HEK293 (cell line): Measurements from ENCODE around the gene TBC1D30.

Source experiments
- CTCF ChIA-PET: fragments of 350-600 bp; formaldehyde crosslinking; extraction: SDS; loops from one replicate; lab custom pipeline; 2021; ENCODE audit warnings: antibody characterized with exemption; lab: Yijun Ruan, JAX
- POLR2A ChIA-PET: fragments of 300-600 bp; formaldehyde crosslinking; extraction: SDS; loops from one replicate; lab custom pipeline; 2020; ENCODE audit warnings: antibody characterized with exemption, inconsistent platforms; lab: Yijun Ruan, JAX
- H3K27ac ChIP-seq: fragments of 200-500 bp; sonication (Bioruptor generic); 2 replicates; pipeline ENCODE4 v1.5.1; 2014; ENCODE audit warnings: low read depth, low read length, control low read depth, inconsistent platforms; ENCODE audit errors: extremely low read depth
- H3K36me3 ChIP-seq, 2 experiments: fragments of 200-500 bp in 1 of 2; sonication (Bioruptor generic) in 1 of 2; 1 replicate in 1 of 2; 2 replicates in 1 of 2; pipeline ENCODE4 v1.5.1; 2014 to 2017; ENCODE audit warnings: inconsistent platforms in 2 of 2, low read length in 2 of 2; ENCODE audit not compliant: control insufficient read depth in 2 of 2, insufficient read depth in 1 of 2
- H3K4me1 ChIP-seq: fragments of 200-500 bp; sonication (Bioruptor generic); 2 replicates; pipeline ENCODE4 v1.5.1; 2014; ENCODE audit warnings: mild to moderate bottlenecking, low read length, inconsistent platforms; ENCODE audit not compliant: control insufficient read depth, insufficient read depth
- H3K4me3 ChIP-seq: 2 replicates; pipeline ENCODE4 v1.5.1; 2011; ENCODE audit warnings: low read depth, mild to moderate bottlenecking, control low read depth, low read length, moderate library complexity
- H3K9me3 ChIP-seq: fragments of 200-500 bp; sonication (Bioruptor generic); 2 replicates; pipeline ENCODE4 v1.5.1; 2014; ENCODE audit warnings: low read depth, low read length, inconsistent platforms; ENCODE audit not compliant: control insufficient read depth, insufficient read depth
- BCL11B ChIP-seq: fragments of 450-650 bp; formaldehyde crosslinking; IDR thresholded peaks from 2 replicates; pipeline ENCODE4 v1.5.1; 2016; ENCODE audit warnings: low read depth, missing biosample characterization, missing genetic modification characterization
- BCL6B ChIP-seq: fragments of 450-650 bp; formaldehyde crosslinking; IDR thresholded peaks from 2 replicates; pipeline ENCODE4 v1.5.1; 2017; ENCODE audit warnings: missing biosample characterization, missing genetic modification characterization
- GFI1B ChIP-seq: fragments of 450-650 bp; formaldehyde crosslinking; IDR thresholded peaks from 2 replicates; pipeline ENCODE4 v1.5.1; 2016; ENCODE audit warnings: missing biosample characterization, missing genetic modification characterization
- PRDM1 ChIP-seq: fragments of 450-650 bp; formaldehyde crosslinking; IDR thresholded peaks from 2 replicates; pipeline ENCODE4; 2016; ENCODE audit warnings: missing biosample characterization, missing genetic modification characterization
- PRDM4 ChIP-seq: fragments of 450-650 bp; formaldehyde crosslinking; IDR thresholded peaks from 2 replicates; pipeline ENCODE4 v1.5.1; 2017; ENCODE audit warnings: missing biosample characterization, missing genetic modification characterization
- REPIN1 ChIP-seq: fragments of 450-650 bp; formaldehyde crosslinking; IDR thresholded peaks from 2 replicates; pipeline ENCODE4 v1.5.1; 2017; ENCODE audit warnings: missing biosample characterization, missing genetic modification characterization, low read depth
- ZBTB21 ChIP-seq: fragments of 450-650 bp; formaldehyde crosslinking; IDR thresholded peaks from 2 replicates; pipeline ENCODE4 v1.5.1; 2017; ENCODE audit warnings: missing biosample characterization, missing genetic modification characterization
- ZNF112 ChIP-seq: fragments of 450-650 bp; formaldehyde crosslinking; IDR thresholded peaks from 2 replicates; pipeline ENCODE4 v1.5.0; 2017; ENCODE audit warnings: missing biosample characterization, missing genetic modification characterization
- ZNF121 ChIP-seq: fragments of 450-650 bp; formaldehyde crosslinking; IDR thresholded peaks from 2 replicates; pipeline ENCODE4 v1.5.1; 2016; ENCODE audit warnings: missing biosample characterization, missing genetic modification characterization
- ZNF19 ChIP-seq: fragments of 450-650 bp; formaldehyde crosslinking; IDR thresholded peaks from 2 replicates; pipeline ENCODE4; 2016; ENCODE audit warnings: missing biosample characterization, missing genetic modification characterization, low read depth
- ZNF221 ChIP-seq: fragments of 450-650 bp; formaldehyde crosslinking; IDR thresholded peaks from 2 replicates; pipeline ENCODE4 v1.5.1; 2017; ENCODE audit warnings: missing biosample characterization, missing genetic modification characterization, borderline replicate concordance
- ZNF26 ChIP-seq: fragments of 450-650 bp; formaldehyde crosslinking; IDR thresholded peaks from 2 replicates; pipeline ENCODE4 v1.5.1; 2016; ENCODE audit warnings: missing biosample characterization, missing genetic modification characterization
- ZNF280C ChIP-seq: fragments of 450-650 bp; formaldehyde crosslinking; IDR thresholded peaks from 2 replicates; pipeline ENCODE4 v1.5.1; 2016; ENCODE audit warnings: missing biosample characterization, missing genetic modification characterization
- ZNF292 ChIP-seq: fragments of 450-650 bp; formaldehyde crosslinking; IDR thresholded peaks from 2 replicates; pipeline ENCODE4 v1.5.1; 2016; ENCODE audit warnings: low read depth, missing biosample characterization, missing genetic modification characterization, borderline replicate concordance
- ZNF350 ChIP-seq: fragments of 450-650 bp; formaldehyde crosslinking; IDR thresholded peaks from 2 replicates; pipeline ENCODE4 v1.5.0; 2017; ENCODE audit warnings: missing biosample characterization, mild to moderate bottlenecking, missing genetic modification characterization
- ZNF366 ChIP-seq: fragments of 450-650 bp; formaldehyde crosslinking; conservative IDR thresholded peaks from 2 replicates; pipeline ENCODE4 v1.5.1; 2016; ENCODE audit warnings: missing biosample characterization, missing genetic modification characterization
- ZNF404 ChIP-seq: fragments of 450-650 bp; formaldehyde crosslinking; IDR thresholded peaks from 2 replicates; pipeline ENCODE4 v1.5.1; 2017; ENCODE audit warnings: missing biosample characterization, missing genetic modification characterization
- ZNF423 ChIP-seq: fragments of 450-650 bp; formaldehyde crosslinking; IDR thresholded peaks from 2 replicates; pipeline ENCODE4 v1.5.1; 2016; ENCODE audit warnings: missing biosample characterization, missing genetic modification characterization
- ZNF473 ChIP-seq: fragments of 450-650 bp; formaldehyde crosslinking; IDR thresholded peaks from 2 replicates; pipeline ENCODE4 v1.5.1; 2017; ENCODE audit warnings: missing biosample characterization, missing genetic modification characterization
- ZNF548 ChIP-seq: fragments of 450-650 bp; formaldehyde crosslinking; IDR thresholded peaks from 2 replicates; pipeline ENCODE4 v1.5.1; 2016; ENCODE audit warnings: missing biosample characterization, missing genetic modification characterization
- ZNF558 ChIP-seq: fragments of 450-650 bp; formaldehyde crosslinking; IDR thresholded peaks from 2 replicates; pipeline ENCODE4 v1.5.1; 2016; ENCODE audit warnings: missing biosample characterization, missing genetic modification characterization
- ZNF621 ChIP-seq: fragments of 450-650 bp; formaldehyde crosslinking; IDR thresholded peaks from 2 replicates; pipeline ENCODE4 v1.5.1; 2017; ENCODE audit warnings: missing biosample characterization, missing genetic modification characterization
- ZNF658 ChIP-seq: fragments of 450-650 bp; formaldehyde crosslinking; IDR thresholded peaks from 2 replicates; pipeline ENCODE4; 2016; ENCODE audit warnings: missing biosample characterization, missing genetic modification characterization
- ZNF704 ChIP-seq: fragments of 450-650 bp; formaldehyde crosslinking; IDR thresholded peaks from 2 replicates; pipeline ENCODE4 v1.5.1; 2016; ENCODE audit warnings: missing biosample characterization, missing genetic modification characterization
- ZNF785 ChIP-seq: fragments of 450-650 bp; formaldehyde crosslinking; IDR thresholded peaks from 2 replicates; pipeline ENCODE4 v1.5.1; 2016; ENCODE audit warnings: missing biosample characterization, missing genetic modification characterization
- ZNF843 ChIP-seq: fragments of 450-650 bp; formaldehyde crosslinking; IDR thresholded peaks from 2 replicates; pipeline ENCODE4 v1.5.1; 2016; ENCODE audit warnings: missing biosample characterization, missing genetic modification characterization
- ZSCAN30 ChIP-seq: fragments of 450-650 bp; IDR thresholded peaks from 2 replicates; pipeline ENCODE4 v1.5.1; 2018; ENCODE audit warnings: missing biosample characterization, mild to moderate bottlenecking, missing genetic modification characterization, moderate library complexity

Gene TBC1D30

DNA sequence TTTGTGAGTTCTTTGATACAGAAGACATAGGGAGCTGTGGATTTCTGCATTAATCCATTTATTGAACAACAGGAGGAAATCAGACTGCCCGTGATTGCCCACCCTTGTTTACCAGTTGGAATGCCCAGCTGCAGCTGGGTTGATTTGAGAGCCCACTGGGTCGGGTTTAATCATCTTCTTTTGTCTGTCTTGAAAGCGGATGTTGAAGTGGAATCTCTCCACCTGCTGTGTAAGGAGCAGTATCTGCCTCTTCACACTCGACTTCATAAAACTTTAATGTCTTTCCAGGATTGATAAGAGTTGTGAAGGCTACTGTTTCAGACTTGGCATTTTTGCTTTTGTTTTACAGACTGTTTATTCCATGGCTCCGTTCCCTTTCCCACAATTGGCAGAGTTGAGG is 39.9 kb downstream of the TBC1D30 start:
- no peaks in the 10 kb centered on the region for H3K4me1 ChIP-seq
- no peak overlapping the region for H3K27ac ChIP-seq
- H3K4me3 ChIP-seq, result no peak overlapping the region
- ChIA-PET CTCF (interaction anchor here (0.6 to 3.6 kb wide), 3 partner anchors 27 to 62 kb away, joined by 3 to 8 read pairs (median 8); no protein-coding TSS in a partner anchor), POLR2A (no interaction called here)
- no peaks in the 10 kb centered on the region for H3K36me3 ChIP-seq
- no peaks in the 10 kb centered on the region for H3K9me3 ChIP-seq
- TF ChIP-seq ZBTB21, result no peak
- TF ChIP-seq REPIN1 (tag by site-specific recombination), result no peak
- no peak for TF ChIP-seq ZNF548 (tag by site-specific recombination)
- no peak for TF ChIP-seq ZNF423
- no peak for TF ChIP-seq ZNF704 (tag by site-specific recombination)
- TF ChIP-seq ZNF404 (tag by site-specific recombination), result no peak
- TF ChIP-seq ZNF473, result no peak
- TF ChIP-seq ZNF843, result no peak
- TF ChIP-seq ZNF785, result no peak
- no peak for TF ChIP-seq PRDM4 (tag by site-specific recombination)
- TF ChIP-seq ZNF292 (tag by site-specific recombination), result no peak
- TF ChIP-seq ZNF112 (tag by site-specific recombination), result no peak
- TF ChIP-seq PRDM1, result no peak
- no peak for TF ChIP-seq ZNF280C
- TF ChIP-seq ZSCAN30 (tag by site-specific recombination), result no peak
- no peak for TF ChIP-seq BCL11B (tag by site-specific recombination)
- no peak for TF ChIP-seq ZNF26 (tag by site-specific recombination)
- TF ChIP-seq ZNF121 (tag by site-specific recombination), result no peak
- no peak for TF ChIP-seq ZNF350 (tag by site-specific recombination)
- TF ChIP-seq, all 188 proteins: peak for 0

DNA sequence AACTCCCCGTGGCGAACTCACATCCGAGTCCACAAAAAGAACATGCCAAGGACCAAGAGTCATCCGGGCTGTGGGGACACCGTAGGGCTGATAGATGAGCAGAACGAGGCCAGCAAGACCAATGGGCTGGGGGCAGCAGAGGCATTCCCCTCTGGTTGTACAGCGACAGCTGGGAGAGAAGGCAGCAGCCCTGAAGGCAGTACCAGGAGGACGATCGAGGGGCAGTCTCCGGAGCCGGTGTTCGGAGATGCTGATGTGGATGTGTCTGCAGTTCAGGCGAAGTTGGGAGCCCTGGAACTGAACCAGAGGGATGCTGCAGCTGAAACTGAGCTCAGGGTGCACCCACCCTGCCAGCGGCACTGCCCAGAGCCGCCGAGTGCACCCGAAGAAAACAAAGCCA is 50.7 kb downstream of the TBC1D30 start:
- H3K4me1 ChIP-seq, result no peaks in the 10 kb centered on the region
- CTCF ChIA-PET, result interaction anchor here (2.0 kb wide), 2 partner anchors 16 to 79 kb away, joined by 4 read pairs; no protein-coding TSS in a partner anchor
- no peaks in the 10 kb centered on the region for H3K36me3 ChIP-seq
- H3K27ac ChIP-seq, result no peak overlapping the region
- no peaks in the 10 kb centered on the region for H3K9me3 ChIP-seq
- H3K4me3 ChIP-seq, result no peak overlapping the region
- POLR2A ChIA-PET, result no interaction called here
- TF ChIP-seq ZNF658 (tag by site-specific recombination) (no peak), BCL6B (tag by site-specific recombination) (no peak), ZNF121 (tag by site-specific recombination) (no peak), ZNF280C (no peak), ZNF558 (tag by site-specific recombination) (no peak), ZNF19 (tag by site-specific recombination) (no peak), ZNF221 (tag by site-specific recombination) (no peak), ZNF366 (tag by site-specific recombination) (no peak), ZNF621 (tag by site-specific recombination) (no peak), GFI1B (no peak)
